ENCODE data around the gene U2AF2.

Gene U2AF2

GRCh38 chr19:55643003-55643886 is 11.6 kb upstream of the U2AF2 start, which contains the start of gene ZNF581:
ZNF581 (plus strand) TSS chr19:55643649; CDS start chr19:55644572, 923 bp downstream.
- peak within 1 kb of the TSS; percentile 95 for H3K4me3 Mint-ChIP-seq
- peak within 1 kb of the TSS; percentile 94 for H3K27ac Mint-ChIP-seq
- no peaks in the 10 kb centered on the region for H3K27me3 Mint-ChIP-seq (ENCODE audit: low read depth, poor library complexity)
- no peak for TF ChIP-seq CTCF (IDR thresholded peaks at IDR 0.05)
- peaks cover 19% of the 10 kb centered on the region for H3K36me3 Mint-ChIP-seq (ENCODE audit: low read depth)
- peaks cover 63% of the 10 kb centered on the region for H3K4me1 Mint-ChIP-seq
- no peaks in the 10 kb centered on the region for H3K9me3 Mint-ChIP-seq
- peak; percentile 75 for DNase-seq

DNA sequence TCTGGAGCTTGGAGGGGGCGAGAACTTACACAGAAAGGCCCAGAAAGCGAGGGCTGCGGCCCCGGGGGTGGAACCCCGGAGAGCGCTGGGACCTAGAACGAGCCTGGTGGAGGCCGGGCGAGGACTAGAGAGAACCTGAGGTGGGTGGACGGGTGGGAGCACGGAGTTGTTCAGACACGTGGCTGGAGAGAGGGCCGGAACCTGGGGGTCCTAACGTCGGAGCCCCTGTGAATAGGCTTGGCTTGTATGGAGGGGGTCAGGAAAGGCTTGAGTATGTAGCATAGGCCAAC is 11.0 kb upstream of the U2AF2 start:
- Mint-ChIP-seq H3K27me3 (ENCODE audit: low read depth, poor library complexity) (no peaks in the 10 kb centered on the region), H3K4me3 (peak overlapping the region; percentile 89), H3K9me3 (no peaks in the 10 kb centered on the region), H3K36me3 (ENCODE audit: low read depth) (peaks cover 16% of the 10 kb centered on the region), H3K4me1 (peaks cover 63% of the 10 kb centered on the region), H3K27ac (peak overlapping the region; percentile 79)
- TF ChIP-seq CTCF (IDR thresholded peaks at IDR 0.05): no peak
- DNase-seq: no peak

- no peaks in the 10 kb centered on the region for H3K9me3 Mint-ChIP-seq
- H3K4me1 Mint-ChIP-seq: peaks cover 62% of the 10 kb centered on the region
- H3K27ac Mint-ChIP-seq: peak overlapping the region; percentile 79
- H3K4me3 Mint-ChIP-seq: peak overlapping the region; percentile 89
- no peak for TF ChIP-seq CTCF (IDR thresholded peaks at IDR 0.05)
- H3K27me3 Mint-ChIP-seq (ENCODE audit: low read depth, poor library complexity): no peaks in the 10 kb centered on the region
- H3K36me3 Mint-ChIP-seq (ENCODE audit: low read depth): peaks cover 13% of the 10 kb centered on the region
- DNase-seq: no peak
These were observed 10.5 kb upstream of the U2AF2 start for GRCh38 chr19:55644191-55644833.

DNA sequence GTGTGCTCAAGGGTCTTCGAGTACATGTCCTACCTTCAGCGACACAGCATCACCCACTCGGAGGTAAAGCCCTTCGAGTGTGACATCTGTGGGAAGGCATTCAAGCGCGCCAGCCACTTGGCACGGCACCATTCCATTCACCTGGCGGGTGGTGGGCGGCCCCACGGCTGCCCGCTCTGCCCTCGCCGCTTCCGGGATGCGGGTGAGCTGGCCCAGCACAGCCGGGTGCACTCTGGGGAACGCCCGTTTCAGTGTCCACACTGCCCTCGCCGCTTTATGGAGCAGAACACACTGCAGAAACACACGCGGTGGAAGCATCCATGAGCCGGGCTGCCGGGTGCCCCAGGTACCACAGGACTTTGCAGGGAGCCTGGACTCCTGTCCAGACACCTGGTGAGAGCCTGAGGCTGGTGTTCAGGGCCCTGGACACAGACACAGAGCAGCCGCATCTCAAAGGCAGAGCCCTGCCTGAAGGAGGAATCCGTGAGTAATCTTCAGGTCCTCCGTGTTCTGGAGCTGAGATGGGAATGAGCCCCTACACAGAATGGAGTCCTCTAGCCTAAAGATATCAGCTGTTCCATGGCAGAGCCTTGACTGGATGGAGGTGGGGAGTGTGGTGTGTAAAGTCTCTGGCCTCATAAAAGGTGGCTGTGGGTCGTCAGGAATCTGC is 9.9 kb upstream of the U2AF2 start:
- Mint-ChIP-seq H3K27me3 (ENCODE audit: low read depth, poor library complexity) (no peaks in the 10 kb centered on the region), H3K9me3 (no peaks in the 10 kb centered on the region), H3K4me3 (peak overlapping the region; percentile 89), H3K27ac (peak overlapping the region; percentile 81), H3K4me1 (peaks cover 67% of the 10 kb centered on the region), H3K36me3 (ENCODE audit: low read depth) (peaks cover 13% of the 10 kb centered on the region)
- DNase-seq: no peak
- no peak for TF ChIP-seq CTCF (IDR thresholded peaks at IDR 0.05)

- no peak overlapping the region for H3K27ac Mint-ChIP-seq
- peaks cover 63% of the 10 kb centered on the region for H3K4me1 Mint-ChIP-seq
- TF ChIP-seq CTCF (IDR thresholded peaks at IDR 0.05): no peak
These were observed 9.3 kb upstream of the U2AF2 start for GRCh38 chr19:55645512-55645881.

More at GRCh38 chr19:55645512-55645881, 9.3 kb upstream of the U2AF2 start:
- H3K27me3 Mint-ChIP-seq (ENCODE audit: low read depth, poor library complexity): no peaks in the 10 kb centered on the region
- DNase-seq: no peak
- H3K9me3 Mint-ChIP-seq: no peaks in the 10 kb centered on the region
- peaks cover 13% of the 10 kb centered on the region for H3K36me3 Mint-ChIP-seq (ENCODE audit: low read depth)
- H3K4me3 Mint-ChIP-seq: peak overlapping the region; percentile 69

Data from nephron progenitor cell (in vitro differentiated cells).